C4-2B (cell line): Measurements from ENCODE around the gene ANXA2.

Experiments used
- ZFX ChIP-seq: fragments of 450-650 bp; IDR thresholded peaks from 2 replicates; pipeline ENCODE4 v1.6.1; 2017
- TF ChIP-seq, protein P1 (sequence below): fragments of 450-650 bp; conservative IDR thresholded peaks from 2 replicates; pipeline ENCODE4 v1.5.1; 2017; ENCODE audit warnings: mild to moderate bottlenecking

DNA sequence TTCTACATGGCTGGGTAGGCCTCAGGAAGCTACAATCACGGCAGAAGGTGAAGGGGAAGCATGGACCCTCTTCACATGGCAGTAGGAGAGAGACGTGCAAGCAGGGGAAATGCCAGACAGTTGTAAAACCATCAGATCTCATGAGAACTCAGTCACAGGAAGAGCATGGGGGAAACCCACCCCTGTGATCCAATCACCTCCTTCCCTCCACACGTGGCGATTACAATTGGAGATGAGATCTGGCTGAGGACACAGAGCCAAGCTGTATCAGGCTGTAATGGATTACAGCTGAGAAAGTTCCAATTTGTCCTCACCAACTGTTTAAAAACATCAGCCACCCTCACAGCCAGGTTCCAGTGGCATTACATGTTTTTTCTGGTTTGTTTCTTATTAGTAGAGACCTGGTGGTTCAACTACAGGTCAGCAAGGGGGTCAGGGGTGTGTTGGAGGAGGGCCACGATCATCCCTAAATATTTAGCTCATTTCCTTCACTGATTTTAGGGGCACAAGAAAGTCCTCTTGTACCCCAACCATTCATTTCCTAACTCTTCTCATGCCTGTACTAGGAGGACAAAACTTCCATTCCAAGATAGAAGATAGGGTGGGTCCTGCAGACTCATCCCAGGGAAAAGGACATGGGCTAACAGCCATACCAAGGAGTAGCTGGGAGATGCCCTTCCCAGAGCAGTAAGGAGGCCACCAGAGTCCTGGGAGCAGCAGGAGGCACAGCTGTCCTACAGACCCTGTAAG is 54.4 kb downstream of the ANXA2 start:
- TF ChIP-seq, protein P1, sequence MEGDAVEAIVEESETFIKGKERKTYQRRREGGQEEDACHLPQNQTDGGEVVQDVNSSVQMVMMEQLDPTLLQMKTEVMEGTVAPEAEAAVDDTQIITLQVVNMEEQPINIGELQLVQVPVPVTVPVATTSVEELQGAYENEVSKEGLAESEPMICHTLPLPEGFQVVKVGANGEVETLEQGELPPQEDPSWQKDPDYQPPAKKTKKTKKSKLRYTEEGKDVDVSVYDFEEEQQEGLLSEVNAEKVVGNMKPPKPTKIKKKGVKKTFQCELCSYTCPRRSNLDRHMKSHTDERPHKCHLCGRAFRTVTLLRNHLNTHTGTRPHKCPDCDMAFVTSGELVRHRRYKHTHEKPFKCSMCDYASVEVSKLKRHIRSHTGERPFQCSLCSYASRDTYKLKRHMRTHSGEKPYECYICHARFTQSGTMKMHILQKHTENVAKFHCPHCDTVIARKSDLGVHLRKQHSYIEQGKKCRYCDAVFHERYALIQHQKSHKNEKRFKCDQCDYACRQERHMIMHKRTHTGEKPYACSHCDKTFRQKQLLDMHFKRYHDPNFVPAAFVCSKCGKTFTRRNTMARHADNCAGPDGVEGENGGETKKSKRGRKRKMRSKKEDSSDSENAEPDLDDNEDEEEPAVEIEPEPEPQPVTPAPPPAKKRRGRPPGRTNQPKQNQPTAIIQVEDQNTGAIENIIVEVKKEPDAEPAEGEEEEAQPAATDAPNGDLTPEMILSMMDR = no peak
- TF ChIP-seq ZFX = no peak
